K562 (cell line): ENCODE measurements around the gene ZNF500. TPM values are rescaled to one million over a fixed set of nuclear protein-coding genes. Genes with fewer than 3 reads are reported as not detected.

Source experiments
- ATAC-seq: fragments of 200-7000 bp; cut with Tn5 transposase; 3 replicates; pipeline ENCODE4 v1.9.1; 2020; ENCODE audit warnings: moderate library complexity
- BruUV-seq: library from RNA; stranded (reverse); fragments of 400-500 nt; replicated peaks from 2 replicates; lab custom pipeline; 2021; lab: Mats Ljungman, UMichigan
- CTCF ChIA-PET: fragments of 300-600 bp; formaldehyde crosslinking; extraction: SDS; loops from one replicate; lab custom pipeline; 2021; ENCODE audit warnings: low intra/inter-chr PET ratio; lab: Yijun Ruan, JAX
- POLR2A ChIA-PET: fragments of 300-600, 350-650 bp; sonication (Branson Sonifier 250); formaldehyde crosslinking; extraction: SDS; loops from one replicate; lab custom pipeline; 2021; ENCODE audit warnings: antibody characterized with exemption, inconsistent platforms; lab: Yijun Ruan, JAX
- DNase-seq, 4 experiments: peaks; one replicate each; pipeline versions ENCODE4 v3.0.0 to v3.0.0-alpha.2; 2011 to 2018; ENCODE audit warnings: low spot score in 3 of 4, mixed read lengths in 3 of 4; ENCODE audit errors: extremely low read depth in 1 of 4
- FAIRE-seq: peaks from 2 replicates; lab custom pipeline; 2011; peaks lifted over from hg19 to GRCh38; lab: Jason Lieb, UNC
- H2AFZ ChIP-seq: 2 replicates; pipeline ENCODE4 v1.6.0; 2011; ENCODE audit warnings: low read depth, low read length, control low read depth, inconsistent platforms
- H3K27ac ChIP-seq: fragments of 200-600 bp; 3 replicates; pipeline ENCODE4 v1.8.0; 2011; ENCODE audit warnings: low read depth, mild to moderate bottlenecking, control low read depth, inconsistent platforms, low read length, moderate library complexity, mixed read lengths; ENCODE audit errors: extremely low read depth
- H3K27me3 ChIP-seq, 2 experiments: fragments of 300-600 bp in 1 of 2; 2 replicates in 1 of 2; 3 replicates in 1 of 2; pipeline versions ENCODE4 v1.6.0 to v1.8.0; 2011; ENCODE audit warnings: inconsistent platforms in 2 of 2, low read length in 2 of 2, mild to moderate bottlenecking in 1 of 2, mixed read lengths in 1 of 2, moderate library complexity in 1 of 2; ENCODE audit not compliant: control insufficient read depth in 2 of 2, insufficient read depth in 2 of 2
- H3K36me3 ChIP-seq: fragments of 300-600 bp; 3 replicates; pipeline ENCODE4 v1.8.0; 2011; ENCODE audit warnings: mild to moderate bottlenecking, low read length, inconsistent platforms; ENCODE audit not compliant: control insufficient read depth, insufficient read depth
- H3K4me1 ChIP-seq, 2 experiments: fragments of 200-600 bp in 1 of 2; replicated peaks in 1 of 2; 2 replicates in 1 of 2; 3 replicates in 1 of 2; pipeline versions ENCODE4 v1.5.1 to v1.8.0; 2011; ENCODE audit warnings: inconsistent platforms in 2 of 2, low read length in 2 of 2, mild to moderate bottlenecking in 1 of 2, mixed read lengths in 1 of 2, moderate library complexity in 1 of 2; ENCODE audit not compliant: control insufficient read depth in 2 of 2, insufficient read depth in 2 of 2
- H3K4me2 ChIP-seq: 2 replicates; pipeline ENCODE4 v1.6.1; 2011; ENCODE audit warnings: low read length, control low read depth, inconsistent platforms, mixed read lengths; ENCODE audit not compliant: insufficient read depth
- H3K4me3 ChIP-seq: fragments of 200-600 bp; sonication (generic), shearing (Covaris generic); 2 replicates; pipeline ENCODE4 v1.5.1; 2016; ENCODE audit warnings: control low read depth, inconsistent platforms
- H3K79me2 ChIP-seq: fragments of 200-600 bp; 3 replicates; pipeline ENCODE4 v1.8.0; 2011; ENCODE audit warnings: low read length, inconsistent platforms; ENCODE audit not compliant: control insufficient read depth, insufficient read depth
- H3K9ac ChIP-seq, 2 experiments: 2 replicates each; pipeline versions ENCODE4 v1.6.0 to v1.6.1; 2011; ENCODE audit warnings: low read depth in 2 of 2, low read length in 2 of 2, control low read depth in 1 of 2, inconsistent platforms in 1 of 2, mild to moderate bottlenecking in 1 of 2, mixed read lengths in 1 of 2; ENCODE audit not compliant: insufficient read depth in 1 of 2
- H3K9me1 ChIP-seq: one replicate; pipeline ENCODE4 v1.6.0; 2011; ENCODE audit warnings: inconsistent platforms, mild to moderate bottlenecking, low read length, moderate library complexity; ENCODE audit not compliant: control insufficient read depth, insufficient read depth
- H3K9me3 ChIP-seq: replicated peaks from 2 replicates; pipeline ENCODE4 v1.5.1; 2011; ENCODE audit warnings: low read depth, low read length, inconsistent platforms; ENCODE audit not compliant: control insufficient read depth, insufficient read depth
- H4K20me1 ChIP-seq: replicated peaks from 2 replicates; pipeline ENCODE4 v1.6.1; 2011; ENCODE audit warnings: low read length, inconsistent platforms, mixed read lengths; ENCODE audit not compliant: control insufficient read depth, insufficient read depth
- EHMT2 ChIP-seq: fragments of 450-650 bp; IDR thresholded peaks from 2 replicates; pipeline ENCODE4 v1.6.1; 2018; ENCODE audit warnings: antibody characterized with exemption
- JUNB ChIP-seq: fragments of 450-650 bp; formaldehyde crosslinking; conservative IDR thresholded peaks from 2 replicates; pipeline ENCODE4 v1.4.0; 2020; ENCODE audit warnings: mild to moderate bottlenecking
- KAT8 ChIP-seq: fragments of 450-650 bp; IDR thresholded peaks from 2 replicates; pipeline ENCODE4 v1.6.1; 2016; ENCODE audit warnings: low read depth, mild to moderate bottlenecking
- KLF13 ChIP-seq: fragments of 450-650 bp; IDR thresholded peaks from 2 replicates; pipeline ENCODE4 v1.6.1; 2016; ENCODE audit warnings: missing genetic modification characterization, low read depth, mild to moderate bottlenecking, missing compliant biosample characterization, moderate library complexity, borderline replicate concordance
- MEIS2 ChIP-seq: fragments of 450-650 bp; IDR thresholded peaks from 2 replicates; pipeline ENCODE4 v1.6.1; 2014; ENCODE audit warnings: mild to moderate bottlenecking; ENCODE audit not compliant: partially characterized antibody
- NFRKB ChIP-seq: fragments of 450-650 bp; IDR thresholded peaks from 2 replicates; pipeline ENCODE4 v1.6.1; 2016; ENCODE audit warnings: low read depth
- TEAD2 ChIP-seq: fragments of 450-650 bp; IDR thresholded peaks from 2 replicates; pipeline ENCODE4 v1.6.1; 2016; ENCODE audit warnings: missing genetic modification characterization, control low read depth, missing compliant biosample characterization
- ZNF76 ChIP-seq: fragments of 250-450 bp; sonication (Bioruptor Pico); IDR thresholded peaks from 2 replicates; pipeline ENCODE4 v1.4.0; 2020; ENCODE audit warnings: mild to moderate bottlenecking, moderate library complexity, borderline replicate concordance
- ZNF778 ChIP-seq: fragments of 450-650 bp; formaldehyde crosslinking; IDR thresholded peaks from 2 replicates; pipeline ENCODE4 v1.4.0; 2020; ENCODE audit warnings: mild to moderate bottlenecking, moderate library complexity
- WGBS: fragments of 100-300 bp; shearing (Covaris generic); methylation state at CpG from one replicate; pipeline ENCODE4 v1.1.6; 2016; ENCODE audit warnings: low coverage, mixed read lengths; ENCODE audit not compliant: insufficient coverage; ENCODE audit errors: missing lambda C conversion rate; 5-methylcytosine and 5-hydroxymethylcytosine counted together
- in situ Hi-C: fragments of 300-500 bp; cut with MboI; formaldehyde crosslinking; loops from 4 replicates; pipeline ENCODE4 v1.15.0; 2018; ENCODE audit warnings: inconsistent platforms, mixed read lengths
- intact Hi-C: fragments of 100-400 bp; cut with micrococcal nuclease; formaldehyde crosslinking; loops from 2 replicates; pipeline ENCODE4 v1.14.2; 2022
- polyA plus RNA-seq, 8 experiments: library from polyadenylated mRNA; depleted of rRNA in 4 of 8; stranded (reverse) in 5 of 8; unstranded in 3 of 8; fragments of >200 nt; fragmentation: Nextera tagmentation in 2 of 8; fragmentation: Illumina TruSeq in 1 of 8; extraction: Ambion mirVana in 2 of 8; extraction: Trizol in 1 of 8; gene quantifications; 2 replicates each; pipeline versions ENCODE4 v1.2.1 to v1.2.3, GENCODE V29; 2011 to 2014; ENCODE audit warnings: inconsistent platforms in 1 of 8, missing spikeins in 1 of 8
- total RNA-seq, 7 experiments: library from RNA; depleted of rRNA in 6 of 7; stranded (reverse); fragments of >200 nt in 6 of 7; fragmentation: Illumina TruSeq in 2 of 7; extraction: Trizol in 2 of 7; gene quantifications; 2 replicates each; pipeline versions ENCODE4 v1.2.1 to v1.2.3, GENCODE V29; 2011 to 2021; ENCODE audit warnings: low replicate concordance in 1 of 7
- TF ChIP-seq, protein P1 (sequence below): fragments of 150-350 bp; IDR thresholded peaks from 2 replicates; pipeline ENCODE4 v1.6.1; 2014; ENCODE audit warnings: low read depth, mild to moderate bottlenecking, low read length, borderline replicate concordance
- TF ChIP-seq, protein P2 (sequence below), 2 experiments: fragments of 450-650 bp; IDR thresholded peaks; 2 replicates each; pipeline ENCODE4 v1.6.1; 2016
- TF ChIP-seq, protein P3 (sequence below): fragments of 250-450 bp; sonication (Bioruptor Pico); IDR thresholded peaks from 2 replicates; pipeline ENCODE4 v1.4.0; 2020; ENCODE audit warnings: mild to moderate bottlenecking, moderate library complexity, borderline replicate concordance
- TF ChIP-seq, protein P4 (sequence below): fragments of 250-450 bp; sonication (Bioruptor Pico); IDR thresholded peaks from 2 replicates; pipeline ENCODE4 v1.8.0; 2022; ENCODE audit warnings: inconsistent platforms, mild to moderate bottlenecking, moderate library complexity, borderline replicate concordance

Gene ZNF500
- total and polyA plus RNA-seq, 9 of the 15 experiments (the other 6 are each of a cell fraction or from before 2014, with no cell fraction given), result 0.80 to 20.8 (median 5.3) TPM

DNA sequence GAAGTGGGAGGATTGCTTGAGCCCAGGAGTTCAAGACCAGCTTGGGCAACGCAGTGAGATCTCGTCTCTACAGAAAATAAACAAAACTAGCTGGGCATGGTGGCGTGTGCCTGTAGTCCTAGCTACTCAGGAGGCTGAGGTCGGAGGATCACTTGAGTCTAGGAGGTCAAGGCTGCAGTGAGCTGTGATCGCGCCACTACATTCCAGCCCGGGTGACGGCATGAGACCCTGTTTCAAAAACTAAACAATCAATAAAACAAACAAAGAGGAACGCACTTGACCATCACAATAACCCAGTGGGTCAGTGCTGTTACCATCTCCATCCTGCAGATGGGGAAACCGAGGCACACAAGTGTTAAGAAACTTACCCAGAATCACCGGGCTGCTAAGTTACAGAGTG, 13.7 kb downstream of the ZNF500 start:
- ATAC-seq, result no peak
- Histone ChIP-seq H3K9me3 (peaks cover 11% of the 10 kb centered on the region), H4K20me1 (no peaks in the 10 kb centered on the region), H3K79me2 (no peaks in the 10 kb centered on the region; the same call in 2 of the 3 replicates), H3K36me3 (peaks cover 61% of the 10 kb centered on the region), H3K9me1 (no peaks in the 10 kb centered on the region), H3K4me1 (peaks cover 0 to 12% of the 10 kb centered on the region in 2 experiments; a peak in 1 of 5 replicates), H3K27me3 (no peaks in the 10 kb centered on the region), H2AFZ (no peak overlapping the region), H3K4me2 (no peak overlapping the region), H3K4me3 (no peak overlapping the region), H3K27ac (no peak overlapping the region), H3K9ac (no peak overlapping the region)
- intact Hi-C loops, result no loop called here
- in situ Hi-C loops, result no loop called here
- no peak for FAIRE-seq
- TF ChIP-seq EHMT2, result no peak
- no peak for TF ChIP-seq ZNF76 (CRISPR knock-in tag)
- TF ChIP-seq JUNB (CRISPR knock-in tag), result no peak
- TF ChIP-seq, protein P1, sequence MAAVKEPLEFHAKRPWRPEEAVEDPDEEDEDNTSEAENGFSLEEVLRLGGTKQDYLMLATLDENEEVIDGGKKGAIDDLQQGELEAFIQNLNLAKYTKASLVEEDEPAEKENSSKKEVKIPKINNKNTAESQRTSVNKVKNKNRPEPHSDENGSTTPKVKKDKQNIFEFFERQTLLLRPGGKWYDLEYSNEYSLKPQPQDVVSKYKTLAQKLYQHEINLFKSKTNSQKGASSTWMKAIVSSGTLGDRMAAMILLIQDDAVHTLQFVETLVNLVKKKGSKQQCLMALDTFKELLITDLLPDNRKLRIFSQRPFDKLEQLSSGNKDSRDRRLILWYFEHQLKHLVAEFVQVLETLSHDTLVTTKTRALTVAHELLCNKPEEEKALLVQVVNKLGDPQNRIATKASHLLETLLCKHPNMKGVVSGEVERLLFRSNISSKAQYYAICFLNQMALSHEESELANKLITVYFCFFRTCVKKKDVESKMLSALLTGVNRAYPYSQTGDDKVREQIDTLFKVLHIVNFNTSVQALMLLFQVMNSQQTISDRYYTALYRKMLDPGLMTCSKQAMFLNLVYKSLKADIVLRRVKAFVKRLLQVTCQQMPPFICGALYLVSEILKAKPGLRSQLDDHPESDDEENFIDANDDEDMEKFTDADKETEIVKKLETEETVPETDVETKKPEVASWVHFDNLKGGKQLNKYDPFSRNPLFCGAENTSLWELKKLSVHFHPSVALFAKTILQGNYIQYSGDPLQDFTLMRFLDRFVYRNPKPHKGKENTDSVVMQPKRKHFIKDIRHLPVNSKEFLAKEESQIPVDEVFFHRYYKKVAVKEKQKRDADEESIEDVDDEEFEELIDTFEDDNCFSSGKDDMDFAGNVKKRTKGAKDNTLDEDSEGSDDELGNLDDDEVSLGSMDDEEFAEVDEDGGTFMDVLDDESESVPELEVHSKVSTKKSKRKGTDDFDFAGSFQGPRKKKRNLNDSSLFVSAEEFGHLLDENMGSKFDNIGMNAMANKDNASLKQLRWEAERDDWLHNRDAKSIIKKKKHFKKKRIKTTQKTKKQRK, result no peak
- TF ChIP-seq KAT8, result no peak
- no peak for TF ChIP-seq KLF13 (tag)
- TF ChIP-seq TEAD2, result no peak
- TF ChIP-seq, protein P2, sequence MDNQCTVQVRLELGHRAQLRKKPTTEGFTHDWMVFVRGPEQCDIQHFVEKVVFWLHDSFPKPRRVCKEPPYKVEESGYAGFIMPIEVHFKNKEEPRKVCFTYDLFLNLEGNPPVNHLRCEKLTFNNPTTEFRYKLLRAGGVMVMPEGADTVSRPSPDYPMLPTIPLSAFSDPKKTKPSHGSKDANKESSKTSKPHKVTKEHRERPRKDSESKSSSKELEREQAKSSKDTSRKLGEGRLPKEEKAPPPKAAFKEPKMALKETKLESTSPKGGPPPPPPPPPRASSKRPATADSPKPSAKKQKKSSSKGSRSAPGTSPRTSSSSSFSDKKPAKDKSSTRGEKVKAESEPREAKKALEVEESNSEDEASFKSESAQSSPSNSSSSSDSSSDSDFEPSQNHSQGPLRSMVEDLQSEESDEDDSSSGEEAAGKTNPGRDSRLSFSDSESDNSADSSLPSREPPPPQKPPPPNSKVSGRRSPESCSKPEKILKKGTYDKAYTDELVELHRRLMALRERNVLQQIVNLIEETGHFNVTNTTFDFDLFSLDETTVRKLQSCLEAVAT (IDR thresholded peaks at IDR 0.05), result no peak
- TF ChIP-seq, protein P3, sequence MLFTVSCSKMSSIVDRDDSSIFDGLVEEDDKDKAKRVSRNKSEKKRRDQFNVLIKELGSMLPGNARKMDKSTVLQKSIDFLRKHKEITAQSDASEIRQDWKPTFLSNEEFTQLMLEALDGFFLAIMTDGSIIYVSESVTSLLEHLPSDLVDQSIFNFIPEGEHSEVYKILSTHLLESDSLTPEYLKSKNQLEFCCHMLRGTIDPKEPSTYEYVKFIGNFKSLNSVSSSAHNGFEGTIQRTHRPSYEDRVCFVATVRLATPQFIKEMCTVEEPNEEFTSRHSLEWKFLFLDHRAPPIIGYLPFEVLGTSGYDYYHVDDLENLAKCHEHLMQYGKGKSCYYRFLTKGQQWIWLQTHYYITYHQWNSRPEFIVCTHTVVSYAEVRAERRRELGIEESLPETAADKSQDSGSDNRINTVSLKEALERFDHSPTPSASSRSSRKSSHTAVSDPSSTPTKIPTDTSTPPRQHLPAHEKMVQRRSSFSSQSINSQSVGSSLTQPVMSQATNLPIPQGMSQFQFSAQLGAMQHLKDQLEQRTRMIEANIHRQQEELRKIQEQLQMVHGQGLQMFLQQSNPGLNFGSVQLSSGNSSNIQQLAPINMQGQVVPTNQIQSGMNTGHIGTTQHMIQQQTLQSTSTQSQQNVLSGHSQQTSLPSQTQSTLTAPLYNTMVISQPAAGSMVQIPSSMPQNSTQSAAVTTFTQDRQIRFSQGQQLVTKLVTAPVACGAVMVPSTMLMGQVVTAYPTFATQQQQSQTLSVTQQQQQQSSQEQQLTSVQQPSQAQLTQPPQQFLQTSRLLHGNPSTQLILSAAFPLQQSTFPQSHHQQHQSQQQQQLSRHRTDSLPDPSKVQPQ (CRISPR knock-in tag), result no peak
- TF ChIP-seq ZNF778, result no peak
- TF ChIP-seq, protein P4, sequence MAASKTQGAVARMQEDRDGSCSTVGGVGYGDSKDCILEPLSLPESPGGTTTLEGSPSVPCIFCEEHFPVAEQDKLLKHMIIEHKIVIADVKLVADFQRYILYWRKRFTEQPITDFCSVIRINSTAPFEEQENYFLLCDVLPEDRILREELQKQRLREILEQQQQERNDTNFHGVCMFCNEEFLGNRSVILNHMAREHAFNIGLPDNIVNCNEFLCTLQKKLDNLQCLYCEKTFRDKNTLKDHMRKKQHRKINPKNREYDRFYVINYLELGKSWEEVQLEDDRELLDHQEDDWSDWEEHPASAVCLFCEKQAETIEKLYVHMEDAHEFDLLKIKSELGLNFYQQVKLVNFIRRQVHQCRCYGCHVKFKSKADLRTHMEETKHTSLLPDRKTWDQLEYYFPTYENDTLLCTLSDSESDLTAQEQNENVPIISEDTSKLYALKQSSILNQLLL (CRISPR knock-in tag), result no peak
- TF ChIP-seq MEIS2, result no peak
- TF ChIP-seq NFRKB, result no peak
- no peak for DNase-seq
- ChIA-PET CTCF (no interaction called here), POLR2A (no interaction called here)
- no TSS peak for BruUV-seq
- whole genome bisulfite sequencing, result 95% methylated on average over 10 of the region's 11 CpGs
